Esophagus (tissue), 2 donors: Measurements from ENCODE around the gene IFT20. TPM values are rescaled to one million over a fixed set of nuclear protein-coding genes. Genes with fewer than 3 reads are reported as not detected.

Experiments used
- H3K27ac ChIP-seq, 2 donors: one replicate each; pipeline ENCODE4 v1.5.1; 2013; ENCODE audit warnings: low read depth in 2 of 2, mild to moderate bottlenecking in 2 of 2, inconsistent platforms in 1 of 2, low read length in 1 of 2, moderate library complexity in 1 of 2
- H3K27me3 ChIP-seq, 2 donors: one replicate each; pipeline ENCODE4 v1.6.1; 2013; ENCODE audit warnings: low read length in 2 of 2, control low read depth in 1 of 2, mild to moderate bottlenecking in 1 of 2; ENCODE audit not compliant: insufficient read depth in 2 of 2, control insufficient read depth in 1 of 2
- H3K36me3 ChIP-seq, 2 donors: one replicate each; pipeline ENCODE4 v1.6.1; 2013; ENCODE audit warnings: low read length in 1 of 2; ENCODE audit not compliant: control insufficient read depth in 2 of 2, insufficient read depth in 2 of 2
- H3K4me1 ChIP-seq, 2 donors: one replicate each; pipeline ENCODE4 v1.6.1; 2013; ENCODE audit warnings: low read length in 1 of 2; ENCODE audit not compliant: control insufficient read depth in 2 of 2, insufficient read depth in 2 of 2
- H3K4me3 ChIP-seq, 2 donors: one replicate each; pipeline ENCODE4 v1.5.1; 2013; ENCODE audit warnings: low read length in 2 of 2, mild to moderate bottlenecking in 2 of 2, low read depth in 1 of 2, moderate library complexity in 1 of 2
- H3K9me3 ChIP-seq, 2 donors: one replicate each; pipeline ENCODE4 v1.6.1; 2013; ENCODE audit warnings: mild to moderate bottlenecking in 2 of 2, low read depth in 1 of 2, low read length in 1 of 2, moderate library complexity in 1 of 2; ENCODE audit not compliant: control insufficient read depth in 2 of 2, insufficient read depth in 1 of 2
- WGBS, 2 donors: extraction: QIAGEN DNeasy Blood & Tissue Kit; methylation state at CpG; one replicate each; pipeline ENCODE4 v1.1.7; 2013; 5-methylcytosine and 5-hydroxymethylcytosine counted together
- polyA plus RNA-seq, 2 donors: library from polyadenylated mRNA; stranded (reverse); fragments of 200-250 nt; gene quantifications; one replicate each; pipeline ENCODE4 v1.2.3, GENCODE V29; 2013
- donor health status: healthy with polysubstance abuse.
- donor health status: Bipolar disorder and iron deficiency.

IFT20 gene
- polyA plus RNA-seq, 2 donors = 23.3 to 35.7 TPM

DNA sequence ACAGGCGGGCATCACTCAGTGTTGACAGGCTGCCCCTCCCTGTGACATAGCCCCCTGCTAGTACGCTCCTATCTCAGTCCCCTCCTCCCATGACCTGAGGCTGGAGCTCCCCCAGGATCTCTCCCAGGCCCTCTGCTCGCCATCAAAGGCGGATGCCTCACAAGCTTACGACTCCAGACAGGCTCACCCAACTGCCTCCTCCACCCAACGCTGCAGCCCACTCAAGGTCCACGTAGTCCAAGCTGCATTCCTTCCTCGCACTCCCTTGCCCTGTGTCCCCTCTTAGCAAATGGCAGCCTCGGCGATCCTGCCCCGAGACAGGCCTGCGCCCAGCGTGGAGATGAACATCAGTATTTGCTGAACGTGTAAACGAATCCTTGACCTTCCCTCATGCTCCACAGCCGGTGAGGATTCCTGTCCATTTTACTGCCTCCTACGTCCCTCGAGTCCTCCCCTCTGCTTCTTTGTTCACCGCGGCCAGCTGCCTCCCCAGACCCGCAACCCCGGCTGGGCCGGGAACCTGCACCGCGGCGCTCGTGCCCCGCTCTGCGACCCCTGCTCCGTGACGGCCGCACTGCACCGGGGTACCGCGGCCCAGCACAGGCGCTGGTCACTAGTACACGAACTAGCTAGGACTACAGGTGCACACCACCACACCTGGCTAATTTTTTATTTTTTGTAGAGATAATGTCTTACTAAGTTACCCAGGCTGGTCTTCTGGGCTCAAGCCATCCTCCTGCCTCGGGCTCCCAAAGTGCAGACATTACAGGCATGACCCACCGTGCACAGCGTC, 17.1 kb downstream of the IFT20 start:
- peaks cover 4 to 6% of the 10 kb centered on the region in 2 donors for H3K4me1 ChIP-seq
- H3K36me3 ChIP-seq = no peaks in the 10 kb centered on the region
- H3K27me3 ChIP-seq = no peaks in the 10 kb centered on the region
- 15 to 18% methylated on average over 40 of the region's 40 CpGs for WGBS, 2 donors
- H3K27ac ChIP-seq = no peak overlapping the region
- H3K4me3 ChIP-seq = peak overlapping the region; percentile 44 to 57
- H3K9me3 ChIP-seq = no peaks in the 10 kb centered on the region

DNA sequence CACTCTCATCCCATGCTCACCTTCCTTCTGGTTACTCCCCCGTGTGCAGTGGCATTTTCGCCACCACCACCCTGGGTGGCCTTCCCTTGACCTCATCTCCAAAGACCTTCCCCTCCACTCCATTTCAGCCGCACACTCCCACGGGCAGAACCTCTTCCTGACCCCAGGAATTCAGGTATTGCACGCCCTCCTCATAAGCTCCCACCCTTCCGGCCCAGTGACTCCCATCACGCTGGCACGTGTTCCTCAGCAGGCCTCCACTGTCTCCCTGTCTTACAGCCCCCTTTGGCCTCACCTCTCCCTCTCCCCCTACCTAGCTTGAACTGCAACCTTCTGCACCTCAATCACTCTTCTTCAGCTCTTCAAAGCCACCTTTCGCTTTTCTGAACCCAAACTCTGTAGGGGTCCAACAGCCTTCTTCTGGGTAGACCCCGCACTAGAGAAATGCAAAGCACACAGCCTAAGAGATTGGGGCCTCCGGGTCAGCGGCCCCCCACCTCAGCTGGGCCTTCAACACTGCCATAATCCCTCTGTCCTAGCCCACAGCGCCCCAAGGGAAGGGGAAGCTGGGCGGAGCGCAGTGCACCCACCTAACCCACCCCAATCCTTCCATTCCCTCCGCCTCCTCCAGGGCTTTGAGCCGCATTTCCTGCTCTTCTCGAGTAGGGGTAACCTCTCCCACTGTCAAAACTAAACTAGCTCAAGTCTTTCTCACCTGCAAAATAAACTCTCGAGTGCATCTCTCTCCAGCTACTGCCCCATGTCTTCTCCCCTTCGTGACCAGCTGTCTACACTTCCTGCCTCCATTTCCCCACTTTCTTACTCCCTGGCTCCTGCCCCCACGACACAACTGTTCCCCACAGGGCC, 17.9 kb downstream of the IFT20 start:
- H3K9me3 ChIP-seq = no peaks in the 10 kb centered on the region
- 88% methylated on average over 21 of the region's 21 CpGs for WGBS, 2 donors
- peaks cover 4 to 6% of the 10 kb centered on the region in 2 donors for H3K4me1 ChIP-seq
- no peaks in the 10 kb centered on the region for H3K36me3 ChIP-seq
- no peak overlapping the region for H3K27ac ChIP-seq
- no peak overlapping the region for H3K4me3 ChIP-seq
- no peaks in the 10 kb centered on the region for H3K27me3 ChIP-seq

DNA sequence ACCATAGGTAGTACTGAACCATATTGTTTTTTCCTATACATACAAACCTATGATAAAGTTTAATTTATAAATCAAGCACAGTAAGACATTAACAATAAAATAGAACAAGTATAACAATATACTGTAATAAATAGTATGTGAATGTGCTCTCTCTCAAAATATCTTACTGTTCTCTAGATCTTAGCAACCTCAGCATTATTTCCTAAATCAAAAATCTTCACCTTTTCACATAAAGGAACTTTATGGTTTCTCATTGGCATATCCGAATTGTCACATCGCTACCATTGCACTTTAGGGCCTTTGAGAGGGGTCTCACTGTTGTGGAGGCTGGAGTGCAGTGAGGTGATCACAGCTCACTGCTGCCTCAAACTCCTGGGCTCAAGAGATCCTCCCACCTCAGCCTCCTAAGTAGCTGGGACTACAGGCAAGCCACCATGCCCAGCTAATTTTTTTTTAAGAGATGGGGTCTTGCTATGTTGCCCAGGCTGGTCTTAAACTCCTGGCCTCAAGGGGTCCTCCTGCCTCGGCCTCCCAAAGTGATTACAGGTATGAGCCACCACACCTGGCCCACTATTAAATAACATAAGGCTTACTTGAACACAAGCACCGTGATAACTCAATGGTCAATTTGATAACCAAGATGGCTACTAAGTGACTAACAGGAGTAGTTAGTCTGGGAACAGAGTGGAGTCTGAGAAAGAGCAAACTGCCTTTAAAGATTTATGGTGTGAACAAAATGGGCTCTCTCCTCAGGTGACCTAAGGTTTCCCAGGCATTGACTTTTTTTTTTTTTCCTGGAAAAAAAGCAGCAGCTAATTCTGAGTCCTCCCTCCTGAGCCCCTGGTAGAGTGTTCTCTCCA, 19.2 kb downstream of the IFT20 start:
- WGBS, 2 donors = 95 to 97% methylated on average over 4 of the region's 4 CpGs
- Histone ChIP-seq H3K9me3 (no peaks in the 10 kb centered on the region), H3K4me1 (peaks cover 4 to 6% of the 10 kb centered on the region in 2 donors), H3K27ac (no peak overlapping the region), H3K36me3 (no peaks in the 10 kb centered on the region), H3K4me3 (no peak overlapping the region), H3K27me3 (no peaks in the 10 kb centered on the region)

DNA sequence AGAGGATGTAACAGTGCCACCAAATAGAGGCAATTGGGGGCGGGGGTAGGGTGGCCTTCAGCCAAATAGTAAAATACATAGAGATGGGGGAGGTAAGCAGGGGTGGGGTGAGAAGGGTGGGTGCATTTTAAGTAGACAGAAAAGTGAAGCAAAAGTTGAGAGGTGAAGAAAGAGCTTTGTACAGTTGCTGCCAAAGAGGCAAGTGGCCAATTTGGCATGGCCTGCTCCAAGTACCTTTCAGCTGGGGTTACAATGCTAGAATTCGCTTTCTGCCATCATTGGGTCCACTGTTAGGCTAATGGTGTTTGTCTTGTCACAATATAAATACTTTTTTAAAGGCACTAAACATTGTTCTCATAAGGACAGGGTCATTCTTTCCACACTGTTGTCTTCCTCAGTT, 21.4 kb downstream of the IFT20 start:
- Histone ChIP-seq H3K27me3 (no peaks in the 10 kb centered on the region), H3K4me1 (peaks cover 4 to 6% of the 10 kb centered on the region in 2 donors), H3K27ac (no peak overlapping the region), H3K9me3 (no peaks in the 10 kb centered on the region), H3K4me3 (no peak overlapping the region), H3K36me3 (no peaks in the 10 kb centered on the region)
- 85 to 86% methylated on average over 2 of the region's 2 CpGs for WGBS, 2 donors

DNA sequence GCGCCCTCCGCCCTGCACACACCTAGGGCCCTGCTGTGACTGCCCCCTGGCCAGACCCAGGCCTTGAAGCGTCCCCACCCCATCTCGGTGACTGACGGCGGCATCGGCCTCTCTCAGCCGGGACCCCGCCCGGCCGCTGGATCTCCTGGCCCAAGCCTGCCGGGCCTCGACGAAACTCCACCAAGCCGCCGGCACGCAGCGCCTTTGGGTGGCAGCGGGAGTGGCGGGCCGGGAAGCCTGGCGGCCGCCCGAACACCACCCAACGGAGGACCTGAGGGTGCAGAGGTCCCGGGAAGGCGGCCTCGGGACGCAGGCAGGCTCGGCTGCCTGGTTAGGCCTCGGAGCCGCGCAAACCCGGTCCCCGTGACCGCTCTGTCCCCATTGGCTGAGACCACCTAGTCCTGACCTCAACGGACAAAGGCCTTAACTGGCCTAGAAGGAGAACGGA, 28.3 kb downstream of the IFT20 start:
- Histone ChIP-seq H3K9me3 (no peaks in the 10 kb centered on the region), H3K4me1 (no peaks in the 10 kb centered on the region), H3K27me3 (no peaks in the 10 kb centered on the region), H3K27ac (no peak overlapping the region), H3K4me3 (no peak overlapping the region), H3K36me3 (no peaks in the 10 kb centered on the region)
- WGBS, 2 donors = 35 to 41% methylated on average over 38 of the region's 38 CpGs

DNA sequence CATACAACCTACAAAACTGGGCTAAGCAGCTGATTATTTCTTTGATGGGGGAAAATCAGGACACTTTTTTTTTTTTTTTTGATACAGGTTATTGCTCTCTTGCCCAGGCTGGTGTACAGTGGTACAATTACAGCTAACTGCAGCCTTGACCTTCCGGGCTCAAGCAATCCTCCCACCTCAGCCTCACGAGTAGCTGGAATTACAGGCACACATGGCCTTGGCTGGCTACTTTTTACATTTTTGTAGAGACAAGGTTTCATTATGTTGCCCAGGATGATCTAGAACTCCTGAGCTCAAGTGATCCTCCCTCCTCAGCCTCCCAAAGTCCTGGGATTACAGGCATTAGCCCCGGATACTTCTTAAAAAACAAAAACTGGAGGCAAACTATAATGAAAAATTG, 36.8 kb downstream of the IFT20 start:
- 71 to 87% methylated on average over 3 of the region's 3 CpGs for WGBS, 2 donors
- Histone ChIP-seq H3K27ac (no peak overlapping the region), H3K9me3 (no peaks in the 10 kb centered on the region), H3K4me1 (no peaks in the 10 kb centered on the region), H3K36me3 (no peaks in the 10 kb centered on the region), H3K4me3 (no peak overlapping the region), H3K27me3 (no peaks in the 10 kb centered on the region)

DNA sequence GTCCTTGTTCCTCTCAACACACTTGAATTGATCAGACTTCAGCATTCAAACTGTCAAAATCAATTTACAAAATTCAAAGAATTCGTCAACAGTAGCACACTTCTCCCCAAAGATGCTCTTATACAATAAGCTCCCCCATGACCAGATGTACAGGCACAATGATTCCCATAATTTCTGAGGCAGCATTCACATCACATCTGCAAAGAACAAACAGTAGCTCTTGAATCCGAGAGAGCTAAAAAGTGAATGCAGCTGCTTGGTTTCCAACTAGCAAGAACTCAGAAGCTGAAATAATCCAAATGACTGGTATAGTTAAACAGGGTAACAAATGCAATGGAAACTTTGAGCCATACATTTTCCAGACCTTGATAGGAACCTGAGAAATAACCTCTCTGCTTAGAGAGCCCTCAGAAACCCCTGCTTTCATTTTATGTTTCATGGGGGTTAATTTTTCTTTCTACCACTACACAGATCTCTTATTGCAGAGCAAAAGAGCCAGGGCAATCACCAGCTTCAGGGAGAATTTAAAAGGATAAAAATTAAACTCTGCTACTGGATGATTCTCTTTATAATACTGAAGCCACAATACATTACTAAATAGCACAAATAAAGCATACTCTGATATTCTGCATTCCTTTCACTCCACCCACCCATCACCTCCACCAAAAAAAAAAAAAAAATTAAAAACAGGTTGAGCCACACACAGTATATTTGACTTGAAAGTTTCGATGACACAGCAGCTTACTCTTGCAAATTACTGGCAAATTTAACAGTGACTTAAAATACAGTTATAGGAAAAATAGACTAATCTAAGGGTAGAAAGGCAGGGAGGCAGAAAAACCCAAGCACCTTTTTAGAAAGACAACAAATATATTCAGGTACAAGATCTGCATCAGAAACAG, 39.3 kb downstream of the IFT20 start:
- H3K36me3 ChIP-seq = no peaks in the 10 kb centered on the region
- no peaks in the 10 kb centered on the region for H3K27me3 ChIP-seq
- H3K4me1 ChIP-seq = no peaks in the 10 kb centered on the region
- H3K9me3 ChIP-seq = no peaks in the 10 kb centered on the region
- H3K27ac ChIP-seq = no peak overlapping the region
- no peak overlapping the region for H3K4me3 ChIP-seq
- WGBS, 2 donors = 53 to 60% methylated on average over 3 of the region's 3 CpGs

DNA sequence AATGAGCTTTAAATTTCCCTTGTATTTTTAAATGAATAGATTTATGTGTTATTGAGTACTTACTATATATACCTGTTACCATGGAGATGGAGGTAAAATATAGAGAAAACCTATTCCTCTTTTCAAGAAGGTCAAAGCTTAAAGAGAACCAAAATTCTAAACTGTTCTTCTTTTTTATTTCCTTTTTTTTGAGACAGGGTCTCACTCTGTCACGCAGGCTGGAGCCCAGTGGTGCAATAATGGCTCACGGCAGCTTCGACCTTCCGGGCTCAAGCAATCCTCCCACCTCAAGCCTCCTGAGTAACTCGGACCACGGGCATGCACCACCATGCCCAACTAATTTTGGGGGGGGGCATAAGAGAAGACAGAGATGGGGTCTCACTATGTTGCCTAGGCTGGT, 41.3 kb downstream of the IFT20 start:
- H3K36me3 ChIP-seq = no peaks in the 10 kb centered on the region
- no peak overlapping the region for H3K4me3 ChIP-seq
- WGBS, 2 donors = 83 to 92% methylated on average over 6 of the region's 6 CpGs
- no peaks in the 10 kb centered on the region for H3K9me3 ChIP-seq
- H3K27me3 ChIP-seq = no peaks in the 10 kb centered on the region
- H3K4me1 ChIP-seq = no peaks in the 10 kb centered on the region
- H3K27ac ChIP-seq = no peak overlapping the region
